H9 (cell line): ENCODE data around the gene PSMD10. TPM values are rescaled to one million over a fixed set of nuclear protein-coding genes. Genes with fewer than 3 reads are reported as not detected.

Experiments
- DNase-seq: peaks from one replicate; pipeline ENCODE4 v3.0.0-alpha.2; 2017
- H2AFZ ChIP-seq: one replicate; pipeline ENCODE4 v1.6.1; 2013; ENCODE audit warnings: mild to moderate bottlenecking, low read length, control low read depth, moderate library complexity
- H2AK5ac ChIP-seq: 2 replicates; pipeline ENCODE4 v1.6.1; 2013; ENCODE audit warnings: low read length, control low read depth, mixed read lengths; ENCODE audit not compliant: insufficient read length
- H2BK120ac ChIP-seq: one replicate; pipeline ENCODE4 v1.6.1; 2013; ENCODE audit warnings: low read depth, mild to moderate bottlenecking, low read length, control low read depth, inconsistent platforms; ENCODE audit not compliant: poor library complexity, severe bottlenecking
- H2BK12ac ChIP-seq: 2 replicates; pipeline ENCODE4 v1.6.1; 2013; ENCODE audit warnings: low read length, control low read depth, mixed read lengths, low read depth; ENCODE audit not compliant: insufficient read length
- H2BK15ac ChIP-seq: 2 replicates; pipeline ENCODE4 v1.6.1; 2013; ENCODE audit warnings: low read depth, low read length, control low read depth
- H2BK20ac ChIP-seq: one replicate; pipeline ENCODE4 v1.6.1; 2013; ENCODE audit warnings: low read depth, mild to moderate bottlenecking, low read length, control low read depth, inconsistent platforms; ENCODE audit not compliant: poor library complexity, severe bottlenecking
- H2BK5ac ChIP-seq: 2 replicates; pipeline ENCODE4 v1.6.1; 2013; ENCODE audit warnings: low read length, control low read depth, mixed read lengths; ENCODE audit not compliant: insufficient read length
- H3K14ac ChIP-seq: 2 replicates; pipeline ENCODE4 v1.6.1; 2013; ENCODE audit warnings: low read length, control low read depth; ENCODE audit not compliant: insufficient read depth
- H3K18ac ChIP-seq: 2 replicates; pipeline ENCODE4 v1.6.1; 2013; ENCODE audit warnings: low read depth, mild to moderate bottlenecking, mixed read lengths, low read length, control low read depth; ENCODE audit not compliant: insufficient read length
- H3K23ac ChIP-seq: 2 replicates; pipeline ENCODE4 v1.6.1; 2013; ENCODE audit warnings: low read length, control low read depth, mixed read lengths, low read depth; ENCODE audit not compliant: insufficient read length
- H3K23me2 ChIP-seq: 2 replicates; pipeline ENCODE4 v1.6.1; 2013; ENCODE audit warnings: low read depth, mild to moderate bottlenecking, mixed read lengths, low read length, control low read depth; ENCODE audit not compliant: insufficient read length, poor library complexity, severe bottlenecking
- H3K27ac ChIP-seq: 2 replicates; pipeline ENCODE4 v1.5.1; 2013; ENCODE audit warnings: low read length, control low read depth, mixed read lengths, low read depth; ENCODE audit not compliant: insufficient read length
- H3K27me3 ChIP-seq: 2 replicates; pipeline ENCODE4 v1.6.1; 2013; ENCODE audit warnings: low read length, control low read depth, inconsistent platforms; ENCODE audit not compliant: insufficient read depth
- H3K4ac ChIP-seq: 2 replicates; pipeline ENCODE4 v1.6.1; 2013; ENCODE audit warnings: low read depth, mild to moderate bottlenecking, control low read depth, inconsistent platforms, low read length, moderate library complexity
- H3K4me1 ChIP-seq: 2 replicates; pipeline ENCODE4 v1.6.1; 2013; ENCODE audit warnings: low read length, control low read depth, inconsistent platforms; ENCODE audit not compliant: insufficient read depth
- H3K4me2 ChIP-seq: 2 replicates; pipeline ENCODE4 v1.6.1; 2013; ENCODE audit warnings: low read length, control low read depth, mixed read lengths; ENCODE audit not compliant: insufficient read length, insufficient read depth
- H3K56ac ChIP-seq: 2 replicates; pipeline ENCODE4 v1.6.1; 2013; ENCODE audit warnings: low read depth, mild to moderate bottlenecking, mixed read lengths, low read length, control low read depth; ENCODE audit not compliant: insufficient read length
- H3K79me1 ChIP-seq: 2 replicates; pipeline ENCODE4 v1.6.1; 2013; ENCODE audit warnings: low read depth, mild to moderate bottlenecking, moderate library complexity, low read length, control low read depth, inconsistent platforms; ENCODE audit not compliant: insufficient read depth, poor library complexity, severe bottlenecking
- H3K79me2 ChIP-seq: 2 replicates; pipeline ENCODE4 v1.6.1; 2013; ENCODE audit warnings: low read length, control low read depth, inconsistent platforms; ENCODE audit not compliant: insufficient read depth
- H3K9ac ChIP-seq: 2 replicates; pipeline ENCODE4 v1.6.1; 2013; ENCODE audit warnings: low read length, control low read depth, mixed read lengths; ENCODE audit not compliant: insufficient read length; ENCODE audit errors: extremely low read depth
- H3K9me3 ChIP-seq: one replicate; pipeline ENCODE4 v1.6.1; 2013; ENCODE audit warnings: low read depth, low read length, inconsistent platforms; ENCODE audit not compliant: control insufficient read depth
- H3T11ph ChIP-seq: one replicate; pipeline ENCODE4 v1.6.1; 2013; ENCODE audit warnings: mild to moderate bottlenecking, low read length, control low read depth, inconsistent platforms
- H4K20me1 ChIP-seq: one replicate; pipeline ENCODE4 v1.6.1; 2013; ENCODE audit not compliant: control insufficient read depth, insufficient read length, insufficient read depth
- H4K5ac ChIP-seq: 2 replicates; pipeline ENCODE4 v1.6.1; 2013; ENCODE audit warnings: low read depth, mild to moderate bottlenecking, mixed read lengths, low read length, control low read depth; ENCODE audit not compliant: insufficient read length
- H4K8ac ChIP-seq: replicated peaks from 2 replicates; pipeline ENCODE4 v1.6.1; 2013; ENCODE audit warnings: low read length, control low read depth, mixed read lengths, low read depth; ENCODE audit not compliant: insufficient read length
- H4K91ac ChIP-seq: 2 replicates; pipeline ENCODE4 v1.6.1; 2013; ENCODE audit warnings: low read depth, mild to moderate bottlenecking, moderate library complexity, mixed read lengths, low read length, control low read depth; ENCODE audit not compliant: insufficient read length
- H3K27ac Mint-ChIP-seq, 3 experiments: 2 replicates in 2 of 3; 3 replicates in 1 of 3; pipeline ENCODE4 v1.8.0; 2020 to 2021; ENCODE audit warnings: mixed read lengths in 3 of 3, mild to moderate bottlenecking in 1 of 3, moderate library complexity in 1 of 3
- H3K27me3 Mint-ChIP-seq: 2 replicates; pipeline ENCODE4 v1.8.0; 2021; ENCODE audit warnings: low read depth, mild to moderate bottlenecking, moderate library complexity, mixed read lengths
- H3K36me3 Mint-ChIP-seq, 3 experiments: 2 replicates in 2 of 3; 3 replicates in 1 of 3; pipeline ENCODE4 v1.8.0; 2020 to 2021; ENCODE audit warnings: low read depth in 3 of 3, mixed read lengths in 3 of 3; ENCODE audit not compliant: insufficient read depth in 1 of 3
- H3K4me1 Mint-ChIP-seq, 2 experiments: 2 replicates each; pipeline ENCODE4 v1.8.0; 2020; ENCODE audit warnings: mixed read lengths in 2 of 2
- H3K4me3 Mint-ChIP-seq, 2 experiments: 2 replicates in 1 of 2; 3 replicates in 1 of 2; pipeline ENCODE4 v1.8.0; 2020 to 2021; ENCODE audit warnings: mild to moderate bottlenecking in 2 of 2, mixed read lengths in 2 of 2, moderate library complexity in 1 of 2
- H3K9me3 Mint-ChIP-seq, 2 experiments: 2 replicates in 1 of 2; 3 replicates in 1 of 2; pipeline ENCODE4 v1.8.0; 2020; ENCODE audit warnings: mild to moderate bottlenecking in 2 of 2, mixed read lengths in 2 of 2, moderate library complexity in 1 of 2
- CTCF ChIP-seq: fragments of 200-600 bp; sonication (generic); conservative IDR thresholded peaks from 3 replicates; pipeline ENCODE4 v1.8.0; 2021; ENCODE audit warnings: antibody characterized with exemption, mild to moderate bottlenecking
- WGBS: extraction: QIAGEN DNeasy Blood & Tissue Kit; methylation state at CpG from one replicate; pipeline ENCODE4 v1.1.7; 2013; ENCODE audit warnings: missing lambda C conversion rate, low lambda C conversion rate, mixed read lengths; ENCODE audit not compliant: insufficient read length; ENCODE audit errors: extremely low coverage; 5-methylcytosine and 5-hydroxymethylcytosine counted together
- total RNA-seq: library from RNA; stranded (reverse); gene quantifications from 2 replicates; pipeline ENCODE4 v1.2.1, GENCODE V29; 2021

PSMD10 gene
- total RNA-seq, 1 experiment from 2014 or later: 93.9 TPM

GRCh38 chrX:108088511-108088910 lies 2.8 kb downstream of the PSMD10 start:
- Histone ChIP-seq H2BK120ac (no peak overlapping the region), H3K9me3 (no peaks in the 10 kb centered on the region), H3K79me2 (no peaks in the 10 kb centered on the region), H3K27me3 (no peaks in the 10 kb centered on the region), H3K4me2 (no peak overlapping the region), H2AK5ac (no peak overlapping the region), H2BK15ac (no peak overlapping the region), H3K9ac (no peak overlapping the region), H4K91ac (no peak overlapping the region), H3K4ac (no peak overlapping the region), H4K8ac (no peak overlapping the region), H3K23ac (no peak overlapping the region), H4K5ac (no peak overlapping the region), H3K14ac (no peak overlapping the region), H3K4me1 (no peaks in the 10 kb centered on the region), H3T11ph (no peak overlapping the region), H3K27ac (no peak overlapping the region), H2BK12ac (no peak overlapping the region), H3K79me1 (no peaks in the 10 kb centered on the region), H3K18ac (no peak overlapping the region), H3K56ac (no peak overlapping the region), H2BK5ac (no peak overlapping the region), H2BK20ac (no peak overlapping the region), H2AFZ (no peak overlapping the region), H3K23me2 (peaks cover 6% of the 10 kb centered on the region), H4K20me1 (no peaks in the 10 kb centered on the region)
- no peaks in the 10 kb centered on the region for H3K27me3 Mint-ChIP-seq
- no peak for DNase-seq
- no CpG with 5 or more reads among the region's 1 CpG for WGBS
- no peaks in the 10 kb centered on the region for H3K9me3 Mint-ChIP-seq
- TF ChIP-seq CTCF: no peak
- H3K36me3 Mint-ChIP-seq: peaks cover 6 to 33% (median 19%) of the 10 kb centered on the region in 3 experiments; a peak in 6 of 7 replicates
- no peak overlapping the region for H3K4me3 Mint-ChIP-seq
- no peak overlapping the region for H3K27ac Mint-ChIP-seq
- H3K4me1 Mint-ChIP-seq: peaks cover 4 to 5% of the 10 kb centered on the region in 2 experiments
